HG02571 (cell line): Measurements from ENCODE around the gene MYH13.

Experiments
- ATAC-seq: cut with Tn5 transposase; IDR thresholded peaks from one replicate; pipeline ENCODE4 v1.9.1; 2021; ENCODE audit warnings: mild to moderate bottlenecking, moderate library complexity; ENCODE audit not compliant: unreplicated experiment

Gene MYH13

DNA sequence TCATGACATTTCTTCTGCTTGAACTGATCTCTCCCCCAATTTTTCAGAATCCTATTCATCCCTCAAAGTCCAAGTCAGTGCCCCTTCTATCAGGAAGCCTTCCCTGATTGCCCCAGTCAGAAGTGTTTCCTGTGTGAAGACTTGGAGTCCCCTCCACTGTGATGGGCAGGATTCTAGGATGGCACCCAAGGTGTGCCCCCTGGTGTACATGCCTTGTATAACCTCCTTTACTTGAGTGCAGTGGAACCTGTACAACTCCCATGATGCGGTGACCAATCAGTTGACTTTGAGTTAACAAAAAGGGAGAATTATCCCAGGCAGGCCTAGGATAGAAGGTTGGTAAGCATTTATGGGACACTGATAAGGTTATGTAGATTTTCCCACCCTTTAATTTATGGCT is 23.4 kb downstream of the MYH13 start:
- ATAC-seq, result no peak

DNA sequence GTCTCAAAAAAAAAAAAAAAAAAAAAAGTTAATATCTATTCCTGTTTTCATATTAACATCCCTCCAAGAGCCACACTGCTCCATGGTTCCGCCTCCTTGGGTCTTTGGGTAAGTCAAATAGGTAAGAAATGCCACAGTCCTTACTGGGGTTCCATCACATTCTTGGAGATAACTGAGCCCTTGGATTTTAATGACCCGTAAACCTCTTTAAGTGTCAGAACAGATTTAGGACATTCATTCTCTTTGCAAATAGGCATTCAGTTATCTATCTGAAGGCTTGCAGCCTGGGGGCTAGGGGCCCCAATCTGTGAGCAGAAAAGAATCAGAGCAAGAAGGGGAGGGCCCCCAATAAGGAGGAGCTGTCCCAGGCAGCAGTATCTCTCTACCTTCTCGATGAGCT is 28.0 kb downstream of the MYH13 start:
- no peak for ATAC-seq

DNA sequence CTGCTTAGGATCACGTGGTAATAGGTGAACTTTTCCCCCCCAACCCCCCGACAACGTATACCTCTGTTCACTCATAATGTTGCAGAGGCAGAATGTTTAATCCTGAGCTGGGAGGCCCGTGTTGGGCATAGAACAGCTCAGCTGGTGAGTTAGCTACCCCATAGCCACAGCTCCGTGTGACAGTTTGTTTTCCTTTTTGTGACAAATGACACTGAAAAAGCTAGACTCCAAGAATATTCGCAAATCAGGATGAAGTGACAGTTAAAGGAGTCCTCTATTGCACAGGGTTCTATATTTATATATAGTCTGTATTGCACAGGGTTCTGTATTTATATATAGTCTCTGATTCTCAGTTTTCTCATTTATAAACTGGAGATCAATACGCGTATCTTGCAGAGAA is 33.8 kb downstream of the MYH13 start:
- ATAC-seq, result no peak

DNA sequence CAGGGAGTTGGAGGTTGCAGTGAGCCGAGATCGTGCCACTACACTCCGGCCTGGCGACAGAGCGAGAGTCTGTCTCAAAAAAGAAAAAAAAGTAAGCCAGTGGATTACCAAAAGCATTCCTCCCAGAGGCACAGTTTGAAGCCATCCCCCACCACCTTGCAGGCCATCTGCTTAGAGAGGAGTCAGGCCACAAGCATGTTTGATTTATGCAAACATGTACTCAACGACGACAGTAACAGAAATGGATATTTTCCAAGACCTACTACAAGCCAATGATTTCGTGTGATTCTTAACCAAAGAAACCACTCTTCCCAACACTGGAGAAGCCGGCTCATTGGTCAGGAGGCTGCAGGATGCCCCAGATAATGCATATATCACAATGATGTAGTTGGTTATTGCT is 34.8 kb downstream of the MYH13 start:
- ATAC-seq, result no peak

DNA sequence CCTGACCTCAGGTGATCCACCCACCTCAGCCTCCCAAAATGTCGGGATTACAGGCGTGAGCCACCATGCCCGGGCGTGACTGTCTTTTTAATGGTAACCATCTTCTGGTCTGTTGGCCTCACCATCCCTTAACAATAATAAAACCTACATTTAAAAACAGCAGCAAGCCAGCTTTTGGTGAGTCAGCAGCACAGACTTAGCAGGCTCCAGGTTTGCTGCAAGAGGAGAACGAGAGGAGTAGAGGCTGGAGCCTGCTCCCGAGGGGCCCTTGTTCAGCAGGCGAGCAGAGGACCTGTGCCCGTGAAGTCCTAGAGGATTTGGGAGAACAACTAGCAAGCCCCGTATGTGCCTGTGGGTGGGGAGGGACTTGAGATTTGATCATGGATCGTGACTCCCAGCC is 35.7 kb downstream of the MYH13 start:
- ATAC-seq, result no peak

DNA sequence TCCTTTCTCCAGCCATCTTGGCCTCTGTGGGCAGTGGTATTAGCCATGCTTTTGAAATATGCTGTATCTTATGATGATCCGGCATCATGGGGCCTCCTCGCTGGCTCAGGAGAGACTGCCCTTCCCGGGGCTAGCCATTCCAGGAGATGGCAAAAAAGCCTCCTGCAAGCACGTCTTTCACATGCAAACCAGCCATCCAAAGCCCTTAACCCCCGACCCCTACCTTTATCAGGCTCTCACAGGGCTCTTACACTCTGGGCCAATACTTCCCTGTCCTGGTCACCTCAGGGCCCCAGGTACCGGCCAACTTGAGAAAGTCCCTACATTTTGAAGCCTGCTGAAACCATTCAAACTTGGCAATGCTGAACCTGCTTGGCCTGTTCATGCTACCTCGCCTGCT is 36.4 kb downstream of the MYH13 start:
- no peak for ATAC-seq

DNA sequence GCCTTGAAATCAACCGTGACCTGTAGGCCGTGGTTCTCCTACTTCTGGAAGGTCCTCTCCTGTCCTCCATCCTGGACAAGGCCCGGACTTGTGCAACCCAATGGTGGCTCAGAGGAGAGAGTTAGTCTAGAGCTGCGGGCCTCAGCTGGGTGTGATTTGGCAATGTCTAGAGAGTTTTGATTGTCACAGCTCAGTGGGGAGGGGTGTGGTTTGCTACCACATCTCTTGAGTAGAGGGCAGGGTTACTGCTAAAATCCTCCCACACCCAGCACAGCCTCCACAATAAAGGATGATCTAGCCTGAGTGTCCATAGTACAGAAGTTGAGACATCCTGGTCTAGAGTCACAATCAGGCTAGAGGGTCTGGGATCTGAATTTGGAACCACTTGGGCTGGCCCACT is 40.3 kb downstream of the MYH13 start:
- ATAC-seq, result no peak

DNA sequence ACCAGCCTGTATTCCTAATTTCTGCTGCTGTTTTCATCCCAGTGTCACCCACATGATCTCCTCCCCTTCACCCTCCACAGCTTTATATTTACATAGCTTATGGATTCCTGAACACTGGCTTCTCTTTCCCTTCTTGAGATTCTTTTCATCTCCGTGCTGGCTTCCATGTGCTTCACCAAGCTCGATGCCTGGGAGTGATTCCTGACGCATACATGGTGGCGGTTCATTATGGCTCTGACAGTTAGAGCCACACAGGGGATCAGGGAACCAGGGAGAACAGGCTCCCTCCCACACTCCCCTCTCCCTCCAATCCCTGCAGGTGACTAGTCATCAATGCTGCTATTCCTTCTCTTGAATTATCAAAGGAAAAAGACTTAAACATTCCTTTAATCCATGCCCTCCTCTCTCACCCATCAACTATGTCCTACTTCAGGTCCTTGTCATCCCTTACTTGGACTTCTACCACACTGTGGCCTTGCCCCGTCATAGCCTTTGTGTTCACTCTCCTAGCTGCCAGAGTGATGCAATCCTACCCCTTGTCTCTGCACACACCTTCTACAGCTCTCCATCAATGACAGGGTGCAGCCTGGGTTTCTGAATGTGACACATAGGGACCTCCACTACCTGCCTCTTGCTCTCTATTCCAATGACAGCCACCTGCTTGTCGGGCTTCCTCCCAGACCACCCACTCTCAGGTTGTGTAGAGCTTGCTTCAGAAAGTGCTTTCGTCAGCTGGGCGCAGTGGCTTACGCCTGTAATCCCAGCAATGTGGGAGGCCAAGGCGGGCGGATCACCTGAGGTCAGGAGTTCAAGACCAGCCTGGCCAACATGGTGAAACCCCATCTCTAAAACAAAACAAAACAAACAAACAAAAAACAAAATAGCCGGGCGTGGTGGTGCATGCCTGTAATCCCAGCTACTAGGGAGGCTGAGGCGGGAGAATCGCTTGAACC is 43.6 kb downstream of the MYH13 start:
- ATAC-seq, result no peak

DNA sequence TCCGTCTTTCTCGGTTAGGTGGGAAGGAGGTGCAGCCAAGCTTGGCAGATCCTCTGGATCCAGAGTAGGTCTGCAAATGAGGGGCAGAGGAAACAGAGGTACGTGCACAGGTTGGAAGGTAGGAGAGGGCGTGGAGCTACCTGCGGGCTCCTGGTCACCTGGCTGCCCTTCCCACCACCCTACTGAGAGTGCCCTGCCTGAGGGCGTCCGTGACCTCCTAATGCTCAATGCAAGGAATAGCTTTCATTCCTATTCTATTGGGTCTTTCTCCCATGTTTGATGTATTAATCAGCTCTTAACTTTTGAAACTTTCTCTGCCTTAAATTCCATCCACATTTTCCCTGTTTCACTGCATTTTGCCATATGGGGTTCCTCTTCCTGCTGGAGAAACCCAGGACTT is 44.6 kb downstream of the MYH13 start:
- no peak for ATAC-seq

DNA sequence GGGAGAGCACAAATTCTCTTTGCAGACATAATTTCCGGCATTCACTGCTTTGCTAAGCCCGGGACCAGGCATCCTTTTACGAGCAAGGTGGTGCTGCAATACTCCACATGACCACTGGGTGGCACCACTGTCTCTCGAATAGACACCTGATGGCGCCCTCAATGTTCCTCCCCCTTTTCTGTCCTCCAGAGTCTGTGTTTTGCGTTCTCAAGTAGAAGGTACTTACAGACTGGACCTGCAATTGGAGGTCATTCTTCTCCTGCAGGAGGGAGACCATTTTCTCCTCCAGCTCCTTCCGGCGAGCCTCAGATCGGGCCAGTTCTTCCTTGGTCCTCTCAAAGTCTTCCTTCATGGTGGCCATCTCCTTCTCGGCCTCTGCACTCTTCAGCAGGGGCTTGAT is 45.2 kb downstream of the MYH13 start:
- no peak for ATAC-seq

DNA sequence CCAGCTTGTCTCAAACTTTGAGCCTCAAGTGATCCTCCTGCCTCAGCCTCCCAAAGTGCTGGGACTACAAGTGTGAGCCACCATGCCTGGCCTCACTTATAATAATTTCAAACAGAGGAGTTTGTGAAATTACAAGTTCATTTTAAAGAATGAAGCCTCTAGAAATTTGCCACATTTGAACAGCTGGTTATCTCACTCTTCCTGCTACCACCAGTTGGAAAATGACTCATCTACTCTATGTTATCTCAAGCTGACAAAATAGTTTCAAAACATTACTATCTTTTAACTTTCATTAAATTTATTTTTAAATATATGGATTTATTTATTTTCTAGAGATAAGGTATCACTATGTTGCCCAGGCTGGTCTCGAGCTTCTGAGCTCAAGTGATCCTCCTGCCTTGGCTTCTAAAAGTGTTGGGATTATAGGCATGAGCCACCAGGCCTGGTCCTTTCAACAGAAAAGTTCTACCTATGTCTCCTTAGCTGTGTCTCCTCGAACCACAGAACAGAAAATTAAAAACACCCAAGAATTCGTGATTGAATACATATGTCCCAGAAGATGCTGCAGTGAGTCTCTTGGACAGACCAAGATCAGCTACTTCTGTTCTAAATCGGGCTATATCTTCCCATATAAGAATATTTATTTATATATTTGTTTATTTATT is 47.6 kb downstream of the MYH13 start:
- no peak for ATAC-seq

DNA sequence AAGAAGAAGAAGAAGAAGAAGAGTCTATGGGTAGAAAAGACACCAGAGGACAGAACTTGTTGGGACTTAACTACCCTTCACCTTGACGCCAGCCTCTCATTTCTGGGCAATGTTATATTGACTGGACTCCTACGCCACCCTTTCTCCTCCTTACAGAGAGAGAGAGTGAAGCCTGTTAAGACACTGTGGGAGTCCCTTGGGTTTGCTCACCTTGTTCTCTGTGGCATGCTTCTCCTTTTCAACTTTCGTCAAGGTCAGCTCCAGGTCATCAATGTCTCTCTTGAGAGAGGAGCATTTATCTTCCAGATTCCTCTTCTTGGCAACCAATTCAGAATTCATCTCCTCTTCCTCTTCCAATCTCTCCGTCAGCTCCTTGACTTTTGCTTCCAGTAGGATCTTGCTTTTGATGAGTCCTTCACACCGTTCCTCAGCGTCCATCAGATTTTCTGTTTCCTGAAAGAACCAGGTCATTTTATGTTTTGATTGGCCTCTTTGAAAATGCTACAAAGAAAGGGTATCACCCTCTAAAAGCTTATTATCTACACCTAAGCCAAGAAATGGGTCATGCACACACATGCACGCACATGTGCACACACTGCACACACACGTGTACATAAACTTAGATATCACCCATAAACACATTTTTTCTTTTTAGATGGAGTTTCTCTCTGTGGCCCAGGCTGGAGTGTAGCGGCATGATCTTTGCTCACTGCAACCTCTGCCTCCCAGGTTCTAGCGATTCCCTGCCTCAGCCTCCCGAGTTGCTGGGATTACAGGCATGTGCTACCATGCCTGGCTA is 48.8 kb downstream of the MYH13 start:
- no peak for ATAC-seq

DNA sequence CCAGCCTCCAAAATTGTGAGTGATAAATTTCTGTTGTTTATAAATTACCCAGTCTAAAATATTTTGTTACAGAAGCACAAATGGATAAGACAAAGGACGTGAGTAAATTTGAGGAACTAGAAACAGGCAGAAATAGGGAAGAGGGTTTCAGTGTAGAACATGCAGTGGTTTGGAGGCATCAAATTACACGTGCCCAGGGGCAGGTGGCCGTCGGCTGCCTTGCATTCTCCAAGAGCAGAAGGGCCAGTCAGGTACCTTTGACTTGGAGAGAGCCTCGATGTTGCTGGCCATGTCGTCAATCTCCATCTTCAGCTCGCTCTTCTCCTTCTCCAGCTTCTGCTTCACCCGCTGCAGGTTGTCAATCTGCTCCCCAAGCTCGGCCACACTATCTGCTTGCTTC is 54.3 kb downstream of the MYH13 start:
- ATAC-seq, result no peak

DNA sequence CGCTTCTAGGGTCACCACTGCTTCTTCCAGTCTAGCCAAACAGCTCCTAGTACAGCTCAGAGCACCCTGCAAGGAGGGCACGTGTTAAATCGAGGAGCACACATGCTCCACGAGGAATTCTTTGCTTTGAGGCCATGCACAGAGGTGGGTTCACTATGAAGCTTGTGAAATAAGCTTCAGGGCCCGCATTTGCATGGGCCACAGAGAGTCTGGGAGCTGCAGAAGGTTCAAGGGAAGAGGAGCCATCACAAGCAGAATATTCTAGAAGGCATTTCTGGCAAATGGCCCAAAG is 55.3 kb downstream of the MYH13 start:
- ATAC-seq, result no peak

DNA sequence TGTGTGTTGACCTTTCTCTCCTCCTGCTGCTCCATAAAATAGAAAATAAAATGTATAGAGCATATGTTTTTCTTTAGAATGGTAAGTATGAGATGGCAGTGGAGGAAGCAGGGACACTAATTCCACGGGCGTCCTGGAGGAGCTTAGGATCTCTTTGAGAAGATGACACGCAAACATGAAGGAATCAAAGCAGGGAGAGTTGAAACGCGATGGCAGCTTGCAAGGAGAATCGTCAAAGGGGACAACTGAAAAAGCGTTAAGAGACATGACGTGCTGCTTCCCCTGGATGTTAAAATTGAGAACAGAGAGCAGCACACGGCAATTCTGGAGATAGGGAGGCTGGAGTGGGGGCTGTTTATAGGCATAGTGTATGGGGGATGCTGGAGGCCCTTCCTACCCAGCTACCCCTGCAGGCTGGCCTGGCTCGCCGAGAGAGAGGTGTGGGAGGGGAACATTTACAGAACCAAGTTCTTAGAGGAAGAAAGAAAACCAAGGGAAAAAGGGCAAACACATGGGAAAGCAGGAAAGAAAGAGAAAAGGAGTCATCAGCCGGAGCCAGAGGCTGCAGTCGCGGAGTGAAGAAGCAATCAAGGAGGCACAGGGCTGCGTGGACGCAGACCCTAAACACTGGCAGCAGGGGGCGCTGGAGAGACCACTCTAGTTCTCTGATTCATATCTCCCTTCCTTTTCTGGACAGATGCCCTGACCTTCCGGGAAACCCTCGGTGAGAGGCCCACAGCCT is 55.8 kb downstream of the MYH13 start:
- no peak for ATAC-seq

DNA sequence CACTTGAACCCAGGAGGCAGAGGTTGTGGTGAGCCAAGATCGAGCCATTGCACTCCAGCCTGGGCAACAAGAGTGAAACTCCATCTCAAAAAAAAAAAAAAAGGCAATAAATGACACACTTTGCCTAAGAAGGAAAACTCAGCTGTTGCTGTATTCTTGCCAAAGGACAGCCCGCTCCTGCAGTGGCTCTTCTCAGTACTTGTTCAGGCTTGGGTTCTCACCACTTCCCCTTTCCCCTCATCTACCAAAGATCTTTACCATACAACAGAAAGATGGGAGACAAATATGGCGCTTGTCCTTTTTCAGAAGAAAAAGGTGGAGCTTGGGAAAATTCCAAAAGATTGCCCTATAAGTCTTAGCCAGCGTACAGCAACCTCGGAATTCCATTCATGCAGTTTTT is 58.5 kb downstream of the MYH13 start:
- ATAC-seq, result no peak

DNA sequence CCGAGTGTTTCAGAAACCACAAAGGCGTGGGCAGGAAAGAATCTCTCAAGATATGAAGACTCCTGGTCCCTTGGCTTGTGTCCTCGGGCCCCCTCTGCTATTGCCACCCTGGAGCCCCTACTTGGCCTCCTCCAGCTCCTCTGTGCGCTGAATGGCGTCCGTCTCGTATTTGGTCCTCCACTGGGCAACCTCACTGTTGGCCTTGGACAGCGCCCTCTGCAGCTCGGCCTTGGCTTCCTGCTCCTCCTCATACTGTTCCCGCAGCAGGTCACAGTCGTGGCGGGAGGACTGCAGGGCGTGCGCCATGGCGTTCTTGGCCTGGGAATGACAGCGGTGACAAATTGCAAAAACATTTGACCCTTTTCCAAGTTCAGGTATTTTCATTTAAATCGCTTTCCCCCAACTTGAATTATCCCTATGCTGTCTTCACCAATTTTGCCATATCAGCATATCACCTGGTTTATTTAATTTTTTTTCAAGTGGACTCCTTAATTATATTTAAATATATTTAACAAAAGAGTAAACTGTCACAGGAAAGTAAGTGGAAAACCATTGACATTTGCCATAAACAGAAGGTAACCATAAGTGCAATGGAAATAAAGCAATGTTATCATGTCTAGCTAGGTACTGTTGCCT is 59.7 kb downstream of the MYH13 start:
- no peak for ATAC-seq

DNA sequence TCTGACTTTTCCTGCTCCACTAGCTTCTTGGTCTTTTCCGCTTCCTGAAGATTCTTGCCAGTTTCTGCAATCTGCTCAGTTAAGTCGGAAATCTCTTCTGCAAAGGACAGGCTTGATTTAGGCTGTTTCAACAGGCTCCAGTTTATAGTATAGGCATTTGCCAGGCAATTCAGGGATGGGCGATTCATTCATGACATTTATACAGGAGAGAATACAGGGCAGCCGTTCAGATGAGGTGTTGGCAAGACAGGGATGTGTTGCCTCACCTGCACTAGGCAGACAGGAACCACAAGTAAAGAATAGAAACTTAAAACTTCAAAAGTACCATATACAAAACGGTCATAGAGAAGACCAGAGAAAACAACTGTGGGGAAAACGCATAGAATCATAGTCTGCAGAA is 61.7 kb downstream of the MYH13 start:
- no peak for ATAC-seq

DNA sequence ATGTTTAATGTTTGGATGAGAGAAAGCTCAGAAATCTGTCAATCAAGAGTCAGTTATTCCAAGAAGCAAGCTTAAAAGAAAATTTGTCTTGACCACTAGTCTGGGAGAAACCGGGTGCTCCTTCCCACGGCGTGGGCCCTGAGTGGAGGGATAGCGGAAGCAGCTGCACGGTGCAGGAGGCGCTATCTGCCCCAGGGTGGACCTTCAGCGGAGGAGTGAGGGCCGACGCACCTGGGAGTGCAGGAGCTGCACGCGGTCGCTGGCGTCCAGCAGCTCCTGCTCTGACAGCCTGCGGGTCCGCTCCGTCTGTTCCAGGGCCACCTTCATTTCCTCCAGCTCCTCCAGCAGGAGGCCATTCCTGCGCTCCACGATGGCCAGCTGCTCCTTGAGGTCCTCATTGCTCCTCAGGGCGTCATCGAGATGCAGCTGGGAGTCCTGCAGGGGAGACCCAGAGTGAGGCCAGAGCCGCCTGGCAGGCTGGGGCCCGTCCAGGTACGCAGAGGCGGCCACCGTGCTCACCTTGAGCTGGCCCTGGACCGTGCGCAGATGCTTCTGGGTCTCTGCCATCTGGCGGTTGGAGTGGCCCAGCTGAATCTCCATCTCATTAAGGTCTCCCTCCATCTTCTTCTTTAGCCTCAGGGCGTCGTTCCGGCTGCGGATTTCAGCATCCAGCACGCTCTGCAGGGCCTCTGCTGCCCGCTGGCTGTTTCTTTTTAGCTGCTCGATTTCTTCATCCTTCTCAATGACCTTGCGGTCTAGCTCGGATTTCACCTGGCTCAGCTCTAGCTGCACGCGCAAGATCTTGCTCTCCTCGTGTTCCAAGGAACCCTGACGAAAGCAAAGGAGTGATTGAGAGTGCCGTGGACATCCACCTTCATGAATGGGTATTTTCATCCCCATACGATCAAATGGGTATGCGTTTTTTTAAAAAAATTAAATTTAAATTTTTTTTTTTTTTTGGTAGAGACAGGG is 63.5 kb downstream of the MYH13 start:
- ATAC-seq, result no peak

DNA sequence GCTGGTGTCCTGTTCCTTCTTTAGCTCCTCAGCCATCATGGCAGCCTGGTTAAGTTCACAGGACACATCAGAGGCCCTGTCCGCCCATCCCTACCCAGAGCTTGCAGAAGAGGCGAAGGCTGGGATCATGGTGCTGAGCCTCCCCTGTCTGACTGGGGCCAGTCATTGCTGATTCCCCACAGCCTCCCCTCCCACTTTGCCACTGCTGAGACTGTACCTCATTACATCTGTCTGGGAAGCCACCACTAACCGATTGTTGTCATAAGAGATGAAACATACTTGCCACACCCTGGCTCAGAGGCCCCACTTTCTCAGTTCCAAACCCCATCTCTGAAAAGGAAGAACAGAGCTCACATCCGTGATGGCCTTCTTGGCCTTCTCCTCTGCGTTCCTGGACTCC is 66.2 kb downstream of the MYH13 start:
- ATAC-seq, result no peak
